H1 (cell line): ENCODE results near the gene GALNT17. TPM values are rescaled to one million over a fixed set of nuclear protein-coding genes. Genes with fewer than 3 reads are reported as not detected.

ENCODE experiments used
- CTCF ChIA-PET: fragments of 300-600 bp; sonication (Branson Sonifier 250); formaldehyde crosslinking; loops from one replicate; lab custom pipeline; 2021; ENCODE audit not compliant: partially characterized antibody; lab: Charles Lee
- POLR2A ChIA-PET: fragments of 300-600 bp; sonication (Branson Sonifier 250); formaldehyde crosslinking; loops from one replicate; lab custom pipeline; 2021; ENCODE audit warnings: inconsistent platforms; ENCODE audit not compliant: partially characterized antibody; lab: Charles Lee
- DNase-seq, 2 experiments: peaks; one replicate each; pipeline versions ENCODE4 v3.0.0 to v3.0.0-alpha.2; 2010 to 2022; ENCODE audit warnings: low spot score in 2 of 2, low read depth in 1 of 2, mixed read lengths in 1 of 2
- FAIRE-seq: peaks from 2 replicates; lab custom pipeline; 2011; peaks lifted over from hg19 to GRCh38; lab: Jason Lieb, UNC
- H2AFZ ChIP-seq: 2 replicates; pipeline ENCODE4 v1.8.1; 2012; ENCODE audit warnings: low read length, inconsistent platforms
- H2AK5ac ChIP-seq: 2 replicates; pipeline ENCODE4 v1.6.1; 2013; ENCODE audit warnings: low read depth, low read length
- H2BK120ac ChIP-seq: replicated peaks from 2 replicates; pipeline ENCODE3; 2013; ENCODE audit warnings: low read depth, low read length, inconsistent platforms
- H2BK12ac ChIP-seq: 2 replicates; pipeline ENCODE4 v1.6.1; 2013; ENCODE audit warnings: low read depth, low read length
- H2BK15ac ChIP-seq: 2 replicates; pipeline ENCODE4 v1.6.1; 2013; ENCODE audit warnings: low read length
- H2BK20ac ChIP-seq: 2 replicates; pipeline ENCODE4 v1.6.1; 2013; ENCODE audit warnings: low read length
- H2BK5ac ChIP-seq: 2 replicates; pipeline ENCODE4 v1.6.1; 2013; ENCODE audit warnings: low read depth, low read length
- H3K14ac ChIP-seq: 2 replicates; pipeline ENCODE4 v1.6.1; 2013; ENCODE audit warnings: inconsistent platforms; ENCODE audit not compliant: insufficient read length
- H3K18ac ChIP-seq: 2 replicates; pipeline ENCODE4 v1.6.1; 2013; ENCODE audit warnings: low read length; ENCODE audit errors: extremely low read depth
- H3K23ac ChIP-seq: 2 replicates; pipeline ENCODE4 v1.6.1; 2013; ENCODE audit warnings: inconsistent platforms; ENCODE audit not compliant: insufficient read length
- H3K23me2 ChIP-seq: 2 replicates; pipeline ENCODE4 v1.6.1; 2013; ENCODE audit warnings: low read depth, low read length
- H3K27ac ChIP-seq: 2 replicates; pipeline ENCODE4 v1.6.1; 2011; ENCODE audit warnings: low read depth, low read length, inconsistent platforms
- H3K27me3 ChIP-seq, 4 experiments: replicated peaks in 1 of 4; 1 replicate in 1 of 4; 2 replicates in 3 of 4; pipeline versions ENCODE4 v1.6.1 to v1.8.1; 2011 to 2013; ENCODE audit warnings: low read length in 3 of 4, mild to moderate bottlenecking in 3 of 4, inconsistent platforms in 2 of 4, mixed read lengths in 2 of 4, moderate library complexity in 1 of 4; ENCODE audit not compliant: control insufficient read depth in 3 of 4, insufficient read depth in 3 of 4; ENCODE audit errors: extremely low read depth in 1 of 4
- H3K36me3 ChIP-seq, 4 experiments: 2 replicates each; pipeline versions ENCODE4 v1.6.1 to v1.8.1; 2011 to 2013; ENCODE audit warnings: mild to moderate bottlenecking in 4 of 4, low read length in 3 of 4, moderate library complexity in 2 of 4, control low read depth in 1 of 4, inconsistent platforms in 1 of 4; ENCODE audit not compliant: insufficient read depth in 4 of 4, control insufficient read depth in 2 of 4
- H3K4ac ChIP-seq: replicated peaks from 2 replicates; pipeline ENCODE3; 2013; ENCODE audit warnings: low read length, low read depth, mixed read lengths, inconsistent platforms; ENCODE audit not compliant: insufficient read length
- H3K4me1 ChIP-seq, 4 experiments: replicated peaks in 1 of 4; 1 replicate in 1 of 4; 2 replicates in 3 of 4; pipeline versions ENCODE4 v1.6.1 to v1.8.1; 2011 to 2013; ENCODE audit warnings: low read length in 3 of 4, inconsistent platforms in 2 of 4, mixed read lengths in 1 of 4; ENCODE audit not compliant: insufficient read depth in 4 of 4, control insufficient read depth in 3 of 4
- H3K4me2 ChIP-seq, 2 experiments: 2 replicates each; pipeline versions ENCODE4 v1.6.1 to v1.8.1; 2011 to 2013; ENCODE audit warnings: low read depth in 2 of 2, low read length in 2 of 2, control low read depth in 1 of 2, inconsistent platforms in 1 of 2, mild to moderate bottlenecking in 1 of 2; ENCODE audit not compliant: insufficient read depth in 1 of 2
- H3K4me3 ChIP-seq, 4 experiments: fragments of 200-600, 300-600 bp in 1 of 4; sonication (generic), shearing (Covaris generic), sonication (Bioruptor Twin) in 1 of 4; 2 replicates each; pipeline versions ENCODE4 v1.5.1 to v1.8.1; 2011 to 2016; ENCODE audit warnings: low read length in 4 of 4, low read depth in 3 of 4, control low read depth in 2 of 4, inconsistent platforms in 2 of 4, mild to moderate bottlenecking in 2 of 4, mixed read lengths in 1 of 4, moderate library complexity in 1 of 4; ENCODE audit not compliant: insufficient read depth in 2 of 4; ENCODE audit errors: extremely low read depth in 1 of 4
- H3K56ac ChIP-seq: replicated peaks from 2 replicates; pipeline ENCODE3; 2013; ENCODE audit warnings: low read depth, mild to moderate bottlenecking, mixed read lengths, low read length, inconsistent platforms; ENCODE audit not compliant: insufficient read length
- H3K79me1 ChIP-seq: 2 replicates; pipeline ENCODE4 v1.6.1; 2013; ENCODE audit warnings: low read depth, low read length, control low read depth
- H3K79me2 ChIP-seq, 2 experiments: 2 replicates each; pipeline versions ENCODE4 v1.6.1 to v1.8.1; 2012 to 2013; ENCODE audit warnings: low read length in 2 of 2, mild to moderate bottlenecking in 2 of 2, inconsistent platforms in 1 of 2; ENCODE audit not compliant: insufficient read depth in 2 of 2, control insufficient read depth in 1 of 2
- H3K9ac ChIP-seq, 4 experiments: replicated peaks in 1 of 4; 1 replicate in 1 of 4; 2 replicates in 3 of 4; pipeline versions ENCODE4 v1.6.1 to v1.8.1; 2011 to 2013; ENCODE audit warnings: low read depth in 3 of 4, low read length in 3 of 4, control low read depth in 2 of 4, mild to moderate bottlenecking in 2 of 4, moderate library complexity in 2 of 4, inconsistent platforms in 1 of 4; ENCODE audit errors: extremely low read depth in 1 of 4
- H3K9me3 ChIP-seq, 2 experiments: 2 replicates each; pipeline versions ENCODE4 v1.6.1 to v1.8.1; 2012 to 2013; ENCODE audit warnings: mild to moderate bottlenecking in 2 of 2, moderate library complexity in 2 of 2, control low read depth in 1 of 2, inconsistent platforms in 1 of 2, low read depth in 1 of 2, low read length in 1 of 2, mixed read lengths in 1 of 2; ENCODE audit not compliant: insufficient read depth in 2 of 2
- H4K20me1 ChIP-seq, 2 experiments: replicated peaks in 1 of 2; 2 replicates each; pipeline versions ENCODE3 to v1.8.1; 2011 to 2013; ENCODE audit warnings: inconsistent platforms in 2 of 2, low read length in 2 of 2, mild to moderate bottlenecking in 1 of 2; ENCODE audit not compliant: insufficient read depth in 2 of 2, control insufficient read depth in 1 of 2
- H4K5ac ChIP-seq: 2 replicates; pipeline ENCODE4 v1.6.1; 2013; ENCODE audit warnings: low read length, low read depth, mixed read lengths, inconsistent platforms; ENCODE audit not compliant: insufficient read length
- H4K8ac ChIP-seq: 2 replicates; pipeline ENCODE4 v1.8.0; 2013; ENCODE audit warnings: mild to moderate bottlenecking, moderate library complexity, low read length, inconsistent platforms; ENCODE audit not compliant: insufficient read depth; ENCODE audit errors: extremely low read depth
- H4K91ac ChIP-seq: replicated peaks from 2 replicates; pipeline ENCODE3; 2013; ENCODE audit warnings: low read length, mixed read lengths, inconsistent platforms; ENCODE audit not compliant: insufficient read length
- EGR1 ChIP-seq: IDR thresholded peaks from 2 replicates; pipeline ENCODE4 v1.6.1; 2011; ENCODE audit warnings: low read depth, low read length, borderline replicate concordance
- FOSL1 ChIP-seq: IDR thresholded peaks from 2 replicates; pipeline ENCODE4 v1.6.1; 2011; ENCODE audit warnings: mild to moderate bottlenecking, low read depth, low read length, moderate library complexity; ENCODE audit not compliant: insufficient read depth
- GABPA ChIP-seq: IDR thresholded peaks from 2 replicates; pipeline ENCODE4 v1.6.1; 2011; ENCODE audit warnings: mild to moderate bottlenecking, low read length, moderate library complexity, borderline replicate concordance; ENCODE audit not compliant: insufficient read depth
- JUND ChIP-seq: IDR thresholded peaks from 2 replicates; pipeline ENCODE4 v1.6.1; 2011; ENCODE audit warnings: mild to moderate bottlenecking, improper control_type of control experiment, low read length
- WGBS, 2 experiments: shearing (Covaris generic) in 1 of 2; methylation state at CpG; one replicate each; pipeline versions ENCODE4 v1.1.6 to v1.1.7; 2013 to 2015; ENCODE audit warnings: low lambda C conversion rate in 2 of 2, mixed read lengths in 2 of 2, inconsistent platforms in 1 of 2, low coverage in 1 of 2, missing lambda C conversion rate in 1 of 2; ENCODE audit not compliant: insufficient replicate concordance in 2 of 2, insufficient coverage in 1 of 2, insufficient read length in 1 of 2; ENCODE audit errors: extremely low coverage in 1 of 2, missing lambda C conversion rate in 1 of 2; 5-methylcytosine and 5-hydroxymethylcytosine counted together
- polyA plus RNA-seq, 7 experiments: library from polyadenylated mRNA; depleted of rRNA in 3 of 7; stranded (reverse) in 5 of 7; unstranded in 2 of 7; fragments of >200 nt in 5 of 7; fragments of 200-250 nt in 2 of 7; gene quantifications; 1 replicate in 5 of 7; 2 replicates in 1 of 7; 4 replicates in 1 of 7; pipeline versions ENCODE4 v1.2.1 to v1.2.3, GENCODE V29; 2011 to 2013; ENCODE audit warnings: missing spikeins in 2 of 7, mixed read lengths in 2 of 7
- total RNA-seq: library from RNA; stranded (reverse); fragmentation: NEBNext Ultra II Directional; extraction: Animal tissue kit (Norgen Biotek cat#: 25700); gene quantifications from 2 replicates; pipeline ENCODE4 v1.2.1, GENCODE V29; 2021

Gene GALNT17
- total and polyA plus RNA-seq, 2 of the 8 experiments (the other 6 are each of a cell fraction or from before 2014, with no cell fraction given): 37.7 to 47.0 TPM

DNA sequence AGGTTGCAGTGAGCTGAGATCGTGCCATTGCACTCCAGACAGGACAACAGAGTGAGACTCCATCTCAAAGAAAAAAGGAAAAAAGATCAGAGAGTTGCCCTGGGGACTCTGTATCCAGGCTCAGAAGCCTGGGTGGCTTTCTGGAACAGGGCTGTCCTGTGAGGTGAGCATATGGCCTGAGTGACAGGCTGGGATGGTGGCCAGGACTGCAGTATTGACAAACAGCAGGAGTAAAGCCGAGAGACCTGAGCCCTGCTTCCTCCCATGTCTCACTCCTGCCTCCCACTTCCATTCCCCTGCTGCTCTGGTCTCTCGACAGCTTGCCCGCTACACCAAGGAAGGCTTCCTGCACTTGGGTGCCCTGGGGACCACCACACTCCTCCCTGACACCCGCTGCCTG lies 578.5 kb downstream of the GALNT17 start:
- Histone ChIP-seq H3K23me2 (no peaks in the 10 kb centered on the region), H2BK15ac (no peak overlapping the region), H3K79me2 (no peaks in the 10 kb centered on the region), H3K18ac (no peak overlapping the region), H3K79me1 (no peaks in the 10 kb centered on the region), H3K14ac (no peak overlapping the region), H3K23ac (no peak overlapping the region), H3K4me2 (no peak overlapping the region), H4K8ac (no peak overlapping the region; the same call in 1 of the 2 replicates), H2BK5ac (no peak overlapping the region), H3K9ac (no peak overlapping the region), H3K36me3 (peaks cover 0 to 4% (median 0%) of the 10 kb centered on the region in 4 experiments; a peak in 1 of 8 replicates), H2BK20ac (no peak overlapping the region), H3K4me1 (no peaks in the 10 kb centered on the region), H3K4me3 (no peak overlapping the region), H2BK120ac (no peak overlapping the region), H4K91ac (no peak overlapping the region), H3K27me3 (no peaks in the 10 kb centered on the region), H3K9me3 (peaks cover 0 to 4% of the 10 kb centered on the region in 2 experiments; a peak in 2 of 4 replicates), H4K20me1 (no peaks in the 10 kb centered on the region), H3K4ac (no peak overlapping the region), H2AFZ (no peak overlapping the region), H4K5ac (no peak overlapping the region), H3K27ac (no peak overlapping the region), H2BK12ac (no peak overlapping the region), H2AK5ac (no peak overlapping the region), H3K56ac (no peak overlapping the region)
- TF ChIP-seq JUND (no peak), GABPA (no peak), FOSL1 (no peak), EGR1 (no peak)
- DNase-seq: no peak
- WGBS, 2 experiments: 90% methylated on average over 5 of the region's 5 CpGs; no CpG with 5 or more reads in 1 of the 2 experiments
- POLR2A ChIA-PET: interaction anchor here (1.0 kb wide), 1 partner anchor 13 kb away, joined by 3 read pairs; no protein-coding TSS in a partner anchor
- CTCF ChIA-PET: interaction anchor here (0.5 kb wide), 1 partner anchor 943 kb away, joined by 6 read pairs; no protein-coding TSS in a partner anchor
- FAIRE-seq: no peak
